Parathyroid adenoma (tissue), 2 donors: ENCODE measurements around the gene UPF1.

Source experiments
- H2AFZ ChIP-seq: fragments of 300-600 bp; sonication (generic); one replicate; pipeline ENCODE4 v1.7.0; 2017; ENCODE audit warnings: antibody characterized with exemption, mild to moderate bottlenecking
- H3K27ac ChIP-seq: fragments of 300-600 bp; sonication (generic); one replicate; pipeline ENCODE4 v1.7.0; 2017
- H3K27me3 ChIP-seq: fragments of 300-600 bp; sonication (generic); one replicate; pipeline ENCODE4 v1.7.0; 2017; ENCODE audit warnings: low read length; ENCODE audit not compliant: control insufficient read depth, insufficient read depth
- H3K36me3 ChIP-seq: fragments of 300-600 bp; sonication (generic); one replicate; pipeline ENCODE4 v1.7.0; 2017; ENCODE audit warnings: low read length; ENCODE audit not compliant: control insufficient read depth, insufficient read depth
- H3K4me1 ChIP-seq: fragments of 300-600 bp; sonication (generic); one replicate; pipeline ENCODE4 v1.7.0; 2017; ENCODE audit warnings: control low read depth
- H3K4me2 ChIP-seq: fragments of 300-600 bp; sonication (generic); one replicate; pipeline ENCODE4 v1.7.0; 2017; ENCODE audit warnings: low read length
- H3K4me3 ChIP-seq: fragments of 300-600 bp; sonication (generic); one replicate; pipeline ENCODE4 v1.7.0; 2017; ENCODE audit warnings: low read depth, low read length
- H3K79me2 ChIP-seq: fragments of 300-600 bp; sonication (generic); one replicate; pipeline ENCODE4 v1.7.0; 2017; ENCODE audit warnings: control low read depth
- H3K9ac ChIP-seq: fragments of 300-600 bp; sonication (generic); one replicate; pipeline ENCODE4 v1.7.0; 2017; ENCODE audit warnings: mild to moderate bottlenecking
- H3K9me3 ChIP-seq: fragments of 300-600 bp; sonication (generic); one replicate; pipeline ENCODE4 v1.7.0; 2017; ENCODE audit warnings: low read length; ENCODE audit not compliant: control insufficient read depth
- CTCF ChIP-seq: fragments of 300-600 bp; sonication (generic); IDR thresholded peaks from one replicate; pipeline ENCODE4 v1.7.0; 2017; ENCODE audit warnings: antibody characterized with exemption, mild to moderate bottlenecking
- donor health status: primary hyperparathyroidism.

UPF1 gene

GRCh38 chr19:18846862-18847548, 15.2 kb downstream of the UPF1 start:
- H3K27ac ChIP-seq = no peak overlapping the region
- H3K4me1 ChIP-seq = peaks cover 30% of the 10 kb centered on the region
- TF ChIP-seq CTCF = peak; percentile 95
- H3K4me3 ChIP-seq = no peak overlapping the region
- no peak overlapping the region for H3K4me2 ChIP-seq
- no peaks in the 10 kb centered on the region for H3K27me3 ChIP-seq
- H3K9me3 ChIP-seq = no peaks in the 10 kb centered on the region
- no peak overlapping the region for H3K9ac ChIP-seq
- H2AFZ ChIP-seq = no peak overlapping the region
- H3K79me2 ChIP-seq = peaks cover 76% of the 10 kb centered on the region
- H3K36me3 ChIP-seq = no peaks in the 10 kb centered on the region

- H3K27me3 ChIP-seq = no peaks in the 10 kb centered on the region
- H3K4me1 ChIP-seq = peaks cover 30% of the 10 kb centered on the region
- H3K36me3 ChIP-seq = no peaks in the 10 kb centered on the region
- no peak overlapping the region for H3K4me2 ChIP-seq
- no peak overlapping the region for H3K4me3 ChIP-seq
- no peak overlapping the region for H2AFZ ChIP-seq
- H3K79me2 ChIP-seq = peaks cover 75% of the 10 kb centered on the region
- no peaks in the 10 kb centered on the region for H3K9me3 ChIP-seq
- no peak overlapping the region for H3K9ac ChIP-seq
- peak overlapping the region; percentile 16 for H3K27ac ChIP-seq
- no peak for TF ChIP-seq CTCF
Observed at GRCh38 chr19:18847549-18848463, 16.0 kb downstream of the UPF1 start.

- Histone ChIP-seq H3K4me3 (no peak overlapping the region), H3K27me3 (no peaks in the 10 kb centered on the region), H3K36me3 (no peaks in the 10 kb centered on the region), H2AFZ (no peak overlapping the region), H3K27ac (peak overlapping the region; percentile 16), H3K9ac (no peak overlapping the region), H3K4me1 (peaks cover 30% of the 10 kb centered on the region), H3K4me2 (no peak overlapping the region), H3K79me2 (peaks cover 74% of the 10 kb centered on the region), H3K9me3 (no peaks in the 10 kb centered on the region)
- TF ChIP-seq CTCF = no peak
Observed at GRCh38 chr19:18848878-18849661, 17.3 kb downstream of the UPF1 start.

GRCh38 chr19:18849838-18850400, 18.2 kb downstream of the UPF1 start:
- no peak overlapping the region for H3K9ac ChIP-seq
- TF ChIP-seq CTCF = no peak
- peaks cover 22% of the 10 kb centered on the region for H3K4me1 ChIP-seq
- no peaks in the 10 kb centered on the region for H3K9me3 ChIP-seq
- peak overlapping the region; percentile 16 for H3K27ac ChIP-seq
- no peak overlapping the region for H2AFZ ChIP-seq
- no peaks in the 10 kb centered on the region for H3K36me3 ChIP-seq
- H3K4me2 ChIP-seq = no peak overlapping the region
- H3K27me3 ChIP-seq = no peaks in the 10 kb centered on the region
- peaks cover 69% of the 10 kb centered on the region for H3K79me2 ChIP-seq
- no peak overlapping the region for H3K4me3 ChIP-seq
